ENCODE data around the gene GPR143.
"Not testable (repeated sequence)": the region's sequence is repeated elsewhere in the genome, so short reads cannot be mapped to it uniquely, and the experiment has no call there.

Gene GPR143

DNA sequence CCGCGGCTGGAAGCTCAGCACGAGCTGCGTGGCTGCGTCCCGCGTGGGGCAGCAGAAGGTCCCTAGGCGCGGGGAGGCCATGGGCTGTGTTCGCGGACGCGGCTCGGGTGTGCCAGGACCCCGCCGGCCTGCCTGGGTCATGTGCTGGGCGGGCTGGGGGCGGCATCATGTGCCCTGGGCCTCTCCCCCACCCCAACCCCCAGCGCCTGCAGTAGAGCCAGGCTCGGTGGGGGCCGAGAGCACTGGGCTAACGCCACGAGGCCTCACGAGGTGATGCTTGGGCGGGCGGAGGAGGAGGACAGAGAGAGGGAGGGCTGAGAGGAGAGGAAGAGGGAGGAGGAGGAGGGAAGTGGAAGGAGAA lies at the start of gene GPR143:
Gene GPR143, minus strand, starts transcription at position 111 of the 361 bp plus-strand sequence. Its CDS starts 30 bp downstream, at position 81.
- no peaks in the 10 kb centered on the region for H3K36me3 Mint-ChIP-seq (ENCODE audit: low read depth)
- no peak for DNase-seq
- H3K27ac Mint-ChIP-seq: no peak within 1 kb of the TSS
- H3K9me3 Mint-ChIP-seq: no peaks in the 10 kb centered on the region
- H3K27me3 Mint-ChIP-seq: peaks cover 18% of the 10 kb centered on the region
- no peaks in the 10 kb centered on the region for H3K4me1 Mint-ChIP-seq
- no peak within 1 kb of the TSS for H3K4me3 Mint-ChIP-seq
- no peak for ATAC-seq

DNA sequence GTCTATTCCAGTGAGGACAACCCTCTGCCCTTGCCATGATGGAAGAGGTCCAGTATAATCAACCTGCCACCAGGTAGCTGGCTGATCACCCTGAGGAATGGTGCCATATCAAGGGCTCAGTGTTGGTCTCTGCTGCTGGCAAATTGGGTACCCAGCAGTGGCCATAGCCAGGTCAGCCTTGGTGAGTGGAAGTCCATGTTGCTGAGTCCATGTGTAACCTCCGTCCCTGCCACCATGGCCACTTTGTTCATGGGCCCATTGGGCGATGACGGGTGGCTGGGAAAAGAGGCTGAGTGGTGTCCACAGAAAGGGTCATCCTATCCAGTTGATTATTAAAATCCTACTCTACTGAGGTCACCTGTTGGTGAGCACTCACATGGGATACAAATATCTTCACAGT lies 45.4 kb upstream of the GPR143 start:
- not testable (repeated sequence) for H3K4me1 Mint-ChIP-seq; H3K9me3 Mint-ChIP-seq; DNase-seq; H3K36me3 Mint-ChIP-seq (ENCODE audit: low read depth); H3K27me3 Mint-ChIP-seq; H3K4me3 Mint-ChIP-seq; H3K27ac Mint-ChIP-seq; ATAC-seq

DNA sequence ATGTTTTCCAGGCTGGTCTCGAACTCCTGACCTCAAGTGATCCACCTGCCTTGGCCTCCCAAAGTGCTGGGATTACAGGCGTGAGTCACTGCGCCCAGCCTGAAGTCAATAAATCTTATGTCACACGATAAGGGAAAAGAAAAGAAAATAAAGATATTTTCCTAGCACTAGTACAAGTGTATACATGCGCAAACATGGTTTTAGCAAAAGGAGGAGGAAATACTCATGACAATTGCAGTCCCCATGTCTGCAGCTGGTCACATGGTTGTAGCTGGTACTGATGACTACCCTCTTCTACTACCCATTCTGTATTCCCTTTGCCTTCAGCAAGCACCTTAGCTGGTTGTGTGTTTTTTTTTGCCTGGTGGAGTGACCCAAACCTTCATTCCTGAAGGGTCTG lies 44.2 kb upstream of the GPR143 start:
- H3K4me3 Mint-ChIP-seq; H3K27me3 Mint-ChIP-seq; DNase-seq; H3K4me1 Mint-ChIP-seq; ATAC-seq; H3K27ac Mint-ChIP-seq; H3K9me3 Mint-ChIP-seq; H3K36me3 Mint-ChIP-seq (ENCODE audit: low read depth): not testable (repeated sequence)

GRCh38 chrX:9807355-9808182 lies 41.9 kb upstream of the GPR143 start:
- Mint-ChIP-seq H3K4me3 (no peak overlapping the region), H3K4me1 (no peaks in the 10 kb centered on the region), H3K27ac (no peak overlapping the region), H3K27me3 (no peaks in the 10 kb centered on the region), H3K36me3 (ENCODE audit: low read depth) (no peaks in the 10 kb centered on the region), H3K9me3 (no peaks in the 10 kb centered on the region)
- ATAC-seq (no peak), DNase-seq (no peak)

- no peak for DNase-seq
- Mint-ChIP-seq H3K36me3 (ENCODE audit: low read depth) (no peaks in the 10 kb centered on the region), H3K27me3 (no peaks in the 10 kb centered on the region), H3K4me3 (no peak overlapping the region), H3K9me3 (peaks cover under 1% of the 10 kb centered on the region), H3K4me1 (no peaks in the 10 kb centered on the region), H3K27ac (no peak overlapping the region)
- no peak for ATAC-seq
These were observed 40.3 kb upstream of the GPR143 start for GRCh38 chrX:9805956-9806355.

DNA sequence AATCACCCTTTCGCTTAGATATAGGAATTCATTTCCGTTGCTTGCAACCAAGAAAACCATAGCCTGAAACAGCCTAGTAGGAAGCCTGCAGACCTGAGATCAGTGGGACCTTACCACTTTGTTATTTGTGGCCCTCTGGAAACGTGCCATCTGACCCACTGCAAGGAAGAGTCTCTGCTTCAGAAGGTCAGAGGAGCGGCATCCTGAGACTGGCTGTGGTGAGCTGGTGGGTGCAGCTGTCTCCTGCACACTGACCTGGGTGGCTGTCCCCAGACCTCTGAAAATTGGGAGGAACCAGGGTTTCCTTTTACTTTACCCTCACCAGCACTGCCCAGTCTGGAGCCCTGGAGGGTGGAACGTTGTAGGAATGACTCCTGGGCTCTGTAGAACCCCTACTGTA lies 38.8 kb upstream of the GPR143 start:
- Mint-ChIP-seq H3K36me3 (ENCODE audit: low read depth) (peaks cover 3% of the 10 kb centered on the region), H3K4me1 (no peaks in the 10 kb centered on the region), H3K9me3 (peaks cover 11% of the 10 kb centered on the region), H3K4me3 (no peak overlapping the region), H3K27ac (no peak overlapping the region), H3K27me3 (peaks cover 3% of the 10 kb centered on the region)
- DNase-seq: no peak
- ATAC-seq: no peak

- ATAC-seq: no peak
- peaks cover 3% of the 10 kb centered on the region for H3K27me3 Mint-ChIP-seq
- peaks cover 3% of the 10 kb centered on the region for H3K36me3 Mint-ChIP-seq (ENCODE audit: low read depth)
These were observed 37.1 kb upstream of the GPR143 start for GRCh38 chrX:9802737-9803136.

DNA sequence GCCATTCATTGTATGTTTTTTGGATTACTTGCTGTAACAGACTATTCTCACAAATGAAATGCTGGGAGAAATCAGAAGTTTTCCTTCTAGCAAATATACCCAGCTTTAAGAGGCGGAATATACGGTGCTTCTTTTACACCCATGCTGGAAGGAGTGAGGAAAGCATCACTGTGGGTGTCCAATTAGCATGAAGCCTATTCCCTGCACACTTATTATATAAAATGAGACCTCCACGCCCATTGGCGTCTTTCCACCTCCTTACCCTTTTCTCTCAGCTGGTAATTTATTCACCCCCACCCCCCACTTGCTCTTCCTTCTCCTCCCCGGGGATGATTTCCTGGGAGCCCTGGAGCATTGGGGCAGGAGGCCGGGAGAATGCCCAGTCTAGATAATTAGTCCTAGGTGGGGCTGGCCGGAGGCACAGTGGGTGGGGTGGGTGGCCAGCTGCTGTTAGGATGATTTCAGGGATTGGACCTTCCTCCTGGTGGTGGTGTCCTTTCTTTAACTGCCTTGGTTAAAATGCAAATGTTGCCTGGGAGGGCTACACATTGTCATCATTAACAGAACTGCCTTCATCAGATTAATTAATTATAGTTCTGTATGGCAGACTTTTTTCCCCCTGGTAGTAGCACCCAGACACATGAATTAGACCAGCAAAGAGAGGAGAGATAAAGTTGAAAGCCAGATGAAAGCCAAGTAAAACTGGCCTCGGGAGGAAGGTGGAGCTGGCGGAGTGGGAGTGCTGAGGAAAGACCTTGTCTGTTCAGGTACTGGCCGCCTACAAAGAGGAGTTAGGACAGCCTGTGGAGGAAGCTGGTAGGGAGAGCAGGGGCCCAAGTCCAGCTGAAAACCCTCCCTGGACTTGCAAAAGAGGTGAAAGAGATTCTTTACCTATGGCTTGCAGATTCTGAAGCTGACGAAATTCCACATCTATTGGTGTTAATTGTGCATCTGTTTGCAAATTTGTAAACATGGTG lies 32.0 kb upstream of the GPR143 start:
- Mint-ChIP-seq H3K9me3 (peaks cover 17% of the 10 kb centered on the region), H3K4me1 (no peaks in the 10 kb centered on the region), H3K27ac (no peak overlapping the region), H3K36me3 (ENCODE audit: low read depth) (peaks cover 3% of the 10 kb centered on the region), H3K4me3 (no peak overlapping the region), H3K27me3 (peaks cover 5% of the 10 kb centered on the region)
- no peak for DNase-seq
- no peak for ATAC-seq

More at GRCh38 chrX:9802737-9803136, 37.1 kb upstream of the GPR143 start:
- no peaks in the 10 kb centered on the region for H3K4me1 Mint-ChIP-seq
- H3K27ac Mint-ChIP-seq: no peak overlapping the region
- no peak for DNase-seq
- H3K9me3 Mint-ChIP-seq: peaks cover 11% of the 10 kb centered on the region
- no peak overlapping the region for H3K4me3 Mint-ChIP-seq

DNA sequence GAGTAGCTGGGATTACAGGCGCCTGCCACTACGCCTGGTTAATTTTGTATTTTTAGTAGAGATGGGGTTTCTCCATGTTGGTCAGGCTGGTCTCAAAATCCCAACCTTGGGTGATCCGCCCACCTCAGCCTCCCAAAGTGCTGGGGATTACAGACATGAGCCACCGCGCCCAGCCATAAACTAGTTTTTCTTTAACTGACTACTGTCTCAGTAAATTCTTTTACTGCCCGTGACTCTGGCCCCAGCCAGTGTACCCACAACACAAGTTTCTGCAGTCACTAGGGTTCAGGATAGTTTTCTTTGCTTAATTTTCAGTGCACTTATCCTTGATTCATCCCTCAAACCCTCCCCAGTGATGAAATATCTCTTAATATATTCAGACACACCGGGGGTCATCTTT lies 28.8 kb upstream of the GPR143 start:
- Mint-ChIP-seq H3K27me3 (peaks cover 5% of the 10 kb centered on the region), H3K4me3 (no peak overlapping the region), H3K9me3 (peaks cover 7% of the 10 kb centered on the region), H3K27ac (no peak overlapping the region), H3K36me3 (ENCODE audit: low read depth) (no peaks in the 10 kb centered on the region), H3K4me1 (no peaks in the 10 kb centered on the region)
- ATAC-seq (no peak), DNase-seq (no peak)

GRCh38 chrX:9790866-9791265 lies 25.2 kb upstream of the GPR143 start:
- Mint-ChIP-seq H3K9me3 (peaks cover 6% of the 10 kb centered on the region), H3K27me3 (peaks cover 28% of the 10 kb centered on the region), H3K4me1 (peaks cover 2% of the 10 kb centered on the region), H3K27ac (no peak overlapping the region), H3K4me3 (no peak overlapping the region), H3K36me3 (ENCODE audit: low read depth) (no peaks in the 10 kb centered on the region)
- no peak for DNase-seq
- no peak for ATAC-seq

DNA sequence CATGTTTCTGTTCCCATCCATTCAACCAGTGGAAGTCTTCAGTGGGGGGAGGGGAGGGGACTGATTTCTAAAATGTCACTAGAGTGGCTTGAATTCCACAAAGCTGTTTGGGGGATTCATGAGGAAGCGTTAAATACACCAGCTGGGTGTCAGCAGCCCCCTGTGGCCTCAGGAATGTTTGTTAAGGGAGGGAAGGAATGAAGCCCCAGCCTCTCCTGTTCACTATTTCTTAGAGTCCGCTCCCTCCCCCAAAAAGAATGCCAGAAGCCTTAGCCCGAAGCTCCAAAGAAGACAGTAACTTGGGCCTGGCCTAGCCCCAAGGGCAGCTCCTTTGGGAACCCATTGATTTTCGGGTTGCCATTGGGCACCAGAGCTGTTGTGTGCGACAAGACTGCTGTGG lies 23.9 kb upstream of the GPR143 start:
- no peak for DNase-seq
- H3K4me1 Mint-ChIP-seq: peaks cover 2% of the 10 kb centered on the region
- H3K36me3 Mint-ChIP-seq (ENCODE audit: low read depth): no peaks in the 10 kb centered on the region
- H3K27ac Mint-ChIP-seq: no peak overlapping the region
- no peak overlapping the region for H3K4me3 Mint-ChIP-seq
- peaks cover 36% of the 10 kb centered on the region for H3K27me3 Mint-ChIP-seq
- H3K9me3 Mint-ChIP-seq: no peaks in the 10 kb centered on the region
- ATAC-seq: no peak

- Mint-ChIP-seq H3K4me1 (peaks cover 2% of the 10 kb centered on the region), H3K4me3 (no peak overlapping the region)
- DNase-seq: no peak
These were observed 23.3 kb upstream of the GPR143 start for GRCh38 chrX:9788911-9789310.

DNA sequence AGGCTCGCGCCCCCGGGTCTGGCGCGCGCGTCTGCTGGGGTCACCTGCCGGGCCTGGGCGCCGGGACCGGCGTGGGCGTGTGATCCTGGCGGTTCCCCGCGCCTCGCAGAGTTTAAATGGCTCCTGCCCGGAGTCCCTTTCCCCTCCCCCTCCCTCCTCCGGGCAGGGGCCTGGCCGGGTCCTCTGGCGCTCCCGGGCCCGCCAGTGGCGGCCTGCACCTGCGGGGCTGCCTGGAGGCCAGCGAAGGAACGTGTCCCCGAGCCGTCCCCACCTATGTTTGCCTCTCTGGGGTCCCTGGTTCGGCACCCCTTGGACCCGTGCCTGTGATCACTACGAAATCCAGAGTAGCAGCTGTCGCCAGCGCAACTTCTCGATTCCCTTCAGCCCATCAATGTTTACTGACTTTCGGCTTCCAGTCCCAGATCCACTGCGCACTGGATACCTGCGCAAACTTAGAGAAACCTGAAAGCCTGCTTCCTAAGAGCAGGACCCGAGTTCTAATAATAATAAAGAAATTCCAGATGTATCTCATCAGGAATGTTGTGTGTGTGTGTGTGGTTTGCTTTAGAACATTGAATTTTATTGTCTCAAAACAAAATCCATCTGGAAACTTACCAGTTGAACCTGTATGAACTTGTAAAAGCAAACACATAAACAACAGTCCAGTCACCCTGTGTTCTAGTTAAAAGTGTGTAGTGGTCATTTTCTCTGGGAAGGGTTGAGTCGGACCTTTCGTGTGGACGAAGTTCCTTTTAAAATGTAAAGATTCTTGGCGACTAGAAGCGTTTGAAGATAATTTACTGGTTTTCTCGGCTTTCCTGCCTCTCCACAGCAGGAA lies 21.4 kb upstream of the GPR143 start:
- ATAC-seq (no peak), DNase-seq (no peak)
- H3K4me3 Mint-ChIP-seq: peak overlapping the region; percentile 58
- H3K36me3 Mint-ChIP-seq (ENCODE audit: low read depth): no peaks in the 10 kb centered on the region
- no peak overlapping the region for H3K27ac Mint-ChIP-seq
- peaks cover 35% of the 10 kb centered on the region for H3K27me3 Mint-ChIP-seq
- H3K9me3 Mint-ChIP-seq: no peaks in the 10 kb centered on the region
- H3K4me1 Mint-ChIP-seq: peaks cover 2% of the 10 kb centered on the region

More at GRCh38 chrX:9788911-9789310, 23.3 kb upstream of the GPR143 start:
- no peak overlapping the region for H3K27ac Mint-ChIP-seq
- ATAC-seq: no peak
- H3K9me3 Mint-ChIP-seq: no peaks in the 10 kb centered on the region
- H3K36me3 Mint-ChIP-seq (ENCODE audit: low read depth): no peaks in the 10 kb centered on the region
- peaks cover 37% of the 10 kb centered on the region for H3K27me3 Mint-ChIP-seq
